H9 (cell line): ENCODE data around the gene CRYBB1. TPM values are rescaled to one million over a fixed set of nuclear protein-coding genes. Genes with fewer than 3 reads are reported as not detected.

Experiments
- DNase-seq: peaks from one replicate; pipeline ENCODE4 v3.0.0-alpha.2; 2017
- H2AFZ ChIP-seq: one replicate; pipeline ENCODE4 v1.6.1; 2013; ENCODE audit warnings: mild to moderate bottlenecking, low read length, control low read depth, moderate library complexity
- H2AK5ac ChIP-seq: 2 replicates; pipeline ENCODE4 v1.6.1; 2013; ENCODE audit warnings: low read length, control low read depth, mixed read lengths; ENCODE audit not compliant: insufficient read length
- H2BK120ac ChIP-seq: one replicate; pipeline ENCODE4 v1.6.1; 2013; ENCODE audit warnings: low read depth, mild to moderate bottlenecking, low read length, control low read depth, inconsistent platforms; ENCODE audit not compliant: poor library complexity, severe bottlenecking
- H2BK12ac ChIP-seq: 2 replicates; pipeline ENCODE4 v1.6.1; 2013; ENCODE audit warnings: low read length, control low read depth, mixed read lengths, low read depth; ENCODE audit not compliant: insufficient read length
- H2BK15ac ChIP-seq: 2 replicates; pipeline ENCODE4 v1.6.1; 2013; ENCODE audit warnings: low read depth, low read length, control low read depth
- H2BK20ac ChIP-seq: one replicate; pipeline ENCODE4 v1.6.1; 2013; ENCODE audit warnings: low read depth, mild to moderate bottlenecking, low read length, control low read depth, inconsistent platforms; ENCODE audit not compliant: poor library complexity, severe bottlenecking
- H2BK5ac ChIP-seq: 2 replicates; pipeline ENCODE4 v1.6.1; 2013; ENCODE audit warnings: low read length, control low read depth, mixed read lengths; ENCODE audit not compliant: insufficient read length
- H3K14ac ChIP-seq: 2 replicates; pipeline ENCODE4 v1.6.1; 2013; ENCODE audit warnings: low read length, control low read depth; ENCODE audit not compliant: insufficient read depth
- H3K18ac ChIP-seq: 2 replicates; pipeline ENCODE4 v1.6.1; 2013; ENCODE audit warnings: low read depth, mild to moderate bottlenecking, mixed read lengths, low read length, control low read depth; ENCODE audit not compliant: insufficient read length
- H3K23ac ChIP-seq: 2 replicates; pipeline ENCODE4 v1.6.1; 2013; ENCODE audit warnings: low read length, control low read depth, mixed read lengths, low read depth; ENCODE audit not compliant: insufficient read length
- H3K23me2 ChIP-seq: 2 replicates; pipeline ENCODE4 v1.6.1; 2013; ENCODE audit warnings: low read depth, mild to moderate bottlenecking, mixed read lengths, low read length, control low read depth; ENCODE audit not compliant: insufficient read length, poor library complexity, severe bottlenecking
- H3K27ac ChIP-seq: 2 replicates; pipeline ENCODE4 v1.5.1; 2013; ENCODE audit warnings: low read length, control low read depth, mixed read lengths, low read depth; ENCODE audit not compliant: insufficient read length
- H3K27me3 ChIP-seq: 2 replicates; pipeline ENCODE4 v1.6.1; 2013; ENCODE audit warnings: low read length, control low read depth, inconsistent platforms; ENCODE audit not compliant: insufficient read depth
- H3K4ac ChIP-seq: 2 replicates; pipeline ENCODE4 v1.6.1; 2013; ENCODE audit warnings: low read depth, mild to moderate bottlenecking, control low read depth, inconsistent platforms, low read length, moderate library complexity
- H3K4me1 ChIP-seq: 2 replicates; pipeline ENCODE4 v1.6.1; 2013; ENCODE audit warnings: low read length, control low read depth, inconsistent platforms; ENCODE audit not compliant: insufficient read depth
- H3K4me2 ChIP-seq: 2 replicates; pipeline ENCODE4 v1.6.1; 2013; ENCODE audit warnings: low read length, control low read depth, mixed read lengths; ENCODE audit not compliant: insufficient read length, insufficient read depth
- H3K56ac ChIP-seq: 2 replicates; pipeline ENCODE4 v1.6.1; 2013; ENCODE audit warnings: low read depth, mild to moderate bottlenecking, mixed read lengths, low read length, control low read depth; ENCODE audit not compliant: insufficient read length
- H3K79me1 ChIP-seq: 2 replicates; pipeline ENCODE4 v1.6.1; 2013; ENCODE audit warnings: low read depth, mild to moderate bottlenecking, moderate library complexity, low read length, control low read depth, inconsistent platforms; ENCODE audit not compliant: insufficient read depth, poor library complexity, severe bottlenecking
- H3K79me2 ChIP-seq: 2 replicates; pipeline ENCODE4 v1.6.1; 2013; ENCODE audit warnings: low read length, control low read depth, inconsistent platforms; ENCODE audit not compliant: insufficient read depth
- H3K9ac ChIP-seq: 2 replicates; pipeline ENCODE4 v1.6.1; 2013; ENCODE audit warnings: low read length, control low read depth, mixed read lengths; ENCODE audit not compliant: insufficient read length; ENCODE audit errors: extremely low read depth
- H3K9me3 ChIP-seq: one replicate; pipeline ENCODE4 v1.6.1; 2013; ENCODE audit warnings: low read depth, low read length, inconsistent platforms; ENCODE audit not compliant: control insufficient read depth
- H3T11ph ChIP-seq: one replicate; pipeline ENCODE4 v1.6.1; 2013; ENCODE audit warnings: mild to moderate bottlenecking, low read length, control low read depth, inconsistent platforms
- H4K20me1 ChIP-seq: one replicate; pipeline ENCODE4 v1.6.1; 2013; ENCODE audit not compliant: control insufficient read depth, insufficient read length, insufficient read depth
- H4K5ac ChIP-seq: 2 replicates; pipeline ENCODE4 v1.6.1; 2013; ENCODE audit warnings: low read depth, mild to moderate bottlenecking, mixed read lengths, low read length, control low read depth; ENCODE audit not compliant: insufficient read length
- H4K8ac ChIP-seq: replicated peaks from 2 replicates; pipeline ENCODE4 v1.6.1; 2013; ENCODE audit warnings: low read length, control low read depth, mixed read lengths, low read depth; ENCODE audit not compliant: insufficient read length
- H4K91ac ChIP-seq: 2 replicates; pipeline ENCODE4 v1.6.1; 2013; ENCODE audit warnings: low read depth, mild to moderate bottlenecking, moderate library complexity, mixed read lengths, low read length, control low read depth; ENCODE audit not compliant: insufficient read length
- H3K27ac Mint-ChIP-seq, 3 experiments: 2 replicates in 2 of 3; 3 replicates in 1 of 3; pipeline ENCODE4 v1.8.0; 2020 to 2021; ENCODE audit warnings: mixed read lengths in 3 of 3, mild to moderate bottlenecking in 1 of 3, moderate library complexity in 1 of 3
- H3K27me3 Mint-ChIP-seq: 2 replicates; pipeline ENCODE4 v1.8.0; 2021; ENCODE audit warnings: low read depth, mild to moderate bottlenecking, moderate library complexity, mixed read lengths
- H3K36me3 Mint-ChIP-seq, 3 experiments: 2 replicates in 2 of 3; 3 replicates in 1 of 3; pipeline ENCODE4 v1.8.0; 2020 to 2021; ENCODE audit warnings: low read depth in 3 of 3, mixed read lengths in 3 of 3; ENCODE audit not compliant: insufficient read depth in 1 of 3
- H3K4me1 Mint-ChIP-seq, 2 experiments: 2 replicates each; pipeline ENCODE4 v1.8.0; 2020; ENCODE audit warnings: mixed read lengths in 2 of 2
- H3K4me3 Mint-ChIP-seq, 2 experiments: 2 replicates in 1 of 2; 3 replicates in 1 of 2; pipeline ENCODE4 v1.8.0; 2020 to 2021; ENCODE audit warnings: mild to moderate bottlenecking in 2 of 2, mixed read lengths in 2 of 2, moderate library complexity in 1 of 2
- H3K9me3 Mint-ChIP-seq, 2 experiments: 2 replicates in 1 of 2; 3 replicates in 1 of 2; pipeline ENCODE4 v1.8.0; 2020; ENCODE audit warnings: mild to moderate bottlenecking in 2 of 2, mixed read lengths in 2 of 2, moderate library complexity in 1 of 2
- WGBS: extraction: QIAGEN DNeasy Blood & Tissue Kit; methylation state at CpG from one replicate; pipeline ENCODE4 v1.1.7; 2013; ENCODE audit warnings: missing lambda C conversion rate, low lambda C conversion rate, mixed read lengths; ENCODE audit not compliant: insufficient read length; ENCODE audit errors: extremely low coverage; 5-methylcytosine and 5-hydroxymethylcytosine counted together
- total RNA-seq: library from RNA; stranded (reverse); gene quantifications from 2 replicates; pipeline ENCODE4 v1.2.1, GENCODE V29; 2021
- TF ChIP-seq, protein P1 (sequence below): fragments of 200-600 bp; sonication (generic); conservative IDR thresholded peaks from 3 replicates; pipeline ENCODE4 v1.8.0; 2021; ENCODE audit warnings: antibody characterized with exemption, mild to moderate bottlenecking

The CRYBB1 gene
- total RNA-seq, 1 experiment from 2014 or later, result 5.4 TPM

GRCh38 chr22:26606611-26607010 lies 11.2 kb downstream of the CRYBB1 start:
- H3K27ac Mint-ChIP-seq, result no peak overlapping the region

More at GRCh38 chr22:26606611-26607010, 11.2 kb downstream of the CRYBB1 start:
- DNase-seq, result no peak
- H3K27me3 Mint-ChIP-seq, result peaks cover 17% of the 10 kb centered on the region
- WGBS, result no CpG with 5 or more reads among the region's 4 CpGs
- no peaks in the 10 kb centered on the region for H3K9me3 Mint-ChIP-seq
- Histone ChIP-seq H3K56ac (no peak overlapping the region), H3K4me2 (no peak overlapping the region), H2BK5ac (no peak overlapping the region), H3K27me3 (no peaks in the 10 kb centered on the region), H2BK20ac (no peak overlapping the region), H3K79me2 (no peaks in the 10 kb centered on the region), H4K8ac (no peak overlapping the region), H3K79me1 (no peaks in the 10 kb centered on the region), H3K4ac (no peak overlapping the region), H3K14ac (no peak overlapping the region), H3T11ph (no peak overlapping the region), H3K23ac (no peak overlapping the region), H3K4me1 (0 out of 2 replicates have a peak, but pooled peaks cover 4% of the 10 kb centered on the region), H2BK15ac (no peak overlapping the region), H4K20me1 (no peaks in the 10 kb centered on the region), H3K27ac (no peak overlapping the region), H4K5ac (no peak overlapping the region), H3K9me3 (no peaks in the 10 kb centered on the region), H3K23me2 (no peaks in the 10 kb centered on the region), H2AFZ (no peak overlapping the region), H3K18ac (no peak overlapping the region), H2AK5ac (no peak overlapping the region), H4K91ac (no peak overlapping the region), H3K9ac (no peak overlapping the region), H2BK12ac (no peak overlapping the region), H2BK120ac (no peak overlapping the region)
- no peaks in the 10 kb centered on the region for H3K36me3 Mint-ChIP-seq
- peaks cover 31 to 33% of the 10 kb centered on the region in 2 experiments for H3K4me1 Mint-ChIP-seq
- no peak overlapping the region for H3K4me3 Mint-ChIP-seq
- TF ChIP-seq, protein P1, sequence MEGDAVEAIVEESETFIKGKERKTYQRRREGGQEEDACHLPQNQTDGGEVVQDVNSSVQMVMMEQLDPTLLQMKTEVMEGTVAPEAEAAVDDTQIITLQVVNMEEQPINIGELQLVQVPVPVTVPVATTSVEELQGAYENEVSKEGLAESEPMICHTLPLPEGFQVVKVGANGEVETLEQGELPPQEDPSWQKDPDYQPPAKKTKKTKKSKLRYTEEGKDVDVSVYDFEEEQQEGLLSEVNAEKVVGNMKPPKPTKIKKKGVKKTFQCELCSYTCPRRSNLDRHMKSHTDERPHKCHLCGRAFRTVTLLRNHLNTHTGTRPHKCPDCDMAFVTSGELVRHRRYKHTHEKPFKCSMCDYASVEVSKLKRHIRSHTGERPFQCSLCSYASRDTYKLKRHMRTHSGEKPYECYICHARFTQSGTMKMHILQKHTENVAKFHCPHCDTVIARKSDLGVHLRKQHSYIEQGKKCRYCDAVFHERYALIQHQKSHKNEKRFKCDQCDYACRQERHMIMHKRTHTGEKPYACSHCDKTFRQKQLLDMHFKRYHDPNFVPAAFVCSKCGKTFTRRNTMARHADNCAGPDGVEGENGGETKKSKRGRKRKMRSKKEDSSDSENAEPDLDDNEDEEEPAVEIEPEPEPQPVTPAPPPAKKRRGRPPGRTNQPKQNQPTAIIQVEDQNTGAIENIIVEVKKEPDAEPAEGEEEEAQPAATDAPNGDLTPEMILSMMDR, result no peak
